ENCODE data around the gene KDSR.
"Not testable (repeated sequence)": the region's sequence is repeated elsewhere in the genome, so short reads cannot be mapped to it uniquely, and the experiment has no call there.

KDSR gene

GRCh38 chr18:63365876-63366212, 1.2 kb downstream of the KDSR start:
- DNase-seq: no peak

- DNase-seq: no peak
Measured at GRCh38 chr18:63363951-63364350, 3.1 kb downstream of the KDSR start.

GRCh38 chr18:63363420-63363819, 3.6 kb downstream of the KDSR start:
- DNase-seq: not testable (repeated sequence)

GRCh38 chr18:63356272-63356896, 10.6 kb downstream of the KDSR start:
- no peak for DNase-seq

- DNase-seq: no peak
Measured at GRCh38 chr18:63350230-63350629, 16.8 kb downstream of the KDSR start.

- DNase-seq: no peak
Measured at GRCh38 chr18:63348508-63349136, 18.4 kb downstream of the KDSR start.

- no peak for DNase-seq
Measured at GRCh38 chr18:63346480-63347183, 20.4 kb downstream of the KDSR start.

GRCh38 chr18:63346031-63346430, 21.0 kb downstream of the KDSR start:
- no peak for DNase-seq

- no peak for DNase-seq
Measured at GRCh38 chr18:63344918-63345317, 22.1 kb downstream of the KDSR start.

GRCh38 chr18:63344263-63344662, 22.7 kb downstream of the KDSR start:
- no peak for DNase-seq

GRCh38 chr18:63342206-63342605, 24.8 kb downstream of the KDSR start:
- DNase-seq: no peak

GRCh38 chr18:63339920-63340484, 27.0 kb downstream of the KDSR start:
- no peak for DNase-seq

GRCh38 chr18:63336366-63337099, 30.5 kb downstream of the KDSR start:
- DNase-seq: peak; percentile 80

- DNase-seq: no peak
Measured at GRCh38 chr18:63331105-63331504, 35.9 kb downstream of the KDSR start.

- DNase-seq: no peak
Measured at GRCh38 chr18:63329431-63330145, 37.4 kb downstream of the KDSR start.

- DNase-seq: no peak
Measured at GRCh38 chr18:63326011-63326410, 41.0 kb downstream of the KDSR start.

- DNase-seq: no peak
Measured at GRCh38 chr18:63325086-63325686, 41.8 kb downstream of the KDSR start.

GRCh38 chr18:63322908-63323634, 43.9 kb downstream of the KDSR start:
- DNase-seq: peak; percentile 68

- no peak for DNase-seq
Measured at GRCh38 chr18:63322206-63322605, 44.8 kb downstream of the KDSR start.

- DNase-seq: no peak
Measured at GRCh38 chr18:63321291-63321690, 45.7 kb downstream of the KDSR start.

GRCh38 chr18:63320975-63321265, 46.1 kb downstream of the KDSR start:
- DNase-seq: no peak

Measured in amniotic stem cell (primary cell).